ENCODE results near the gene SORCS2.

SORCS2 gene

DNA sequence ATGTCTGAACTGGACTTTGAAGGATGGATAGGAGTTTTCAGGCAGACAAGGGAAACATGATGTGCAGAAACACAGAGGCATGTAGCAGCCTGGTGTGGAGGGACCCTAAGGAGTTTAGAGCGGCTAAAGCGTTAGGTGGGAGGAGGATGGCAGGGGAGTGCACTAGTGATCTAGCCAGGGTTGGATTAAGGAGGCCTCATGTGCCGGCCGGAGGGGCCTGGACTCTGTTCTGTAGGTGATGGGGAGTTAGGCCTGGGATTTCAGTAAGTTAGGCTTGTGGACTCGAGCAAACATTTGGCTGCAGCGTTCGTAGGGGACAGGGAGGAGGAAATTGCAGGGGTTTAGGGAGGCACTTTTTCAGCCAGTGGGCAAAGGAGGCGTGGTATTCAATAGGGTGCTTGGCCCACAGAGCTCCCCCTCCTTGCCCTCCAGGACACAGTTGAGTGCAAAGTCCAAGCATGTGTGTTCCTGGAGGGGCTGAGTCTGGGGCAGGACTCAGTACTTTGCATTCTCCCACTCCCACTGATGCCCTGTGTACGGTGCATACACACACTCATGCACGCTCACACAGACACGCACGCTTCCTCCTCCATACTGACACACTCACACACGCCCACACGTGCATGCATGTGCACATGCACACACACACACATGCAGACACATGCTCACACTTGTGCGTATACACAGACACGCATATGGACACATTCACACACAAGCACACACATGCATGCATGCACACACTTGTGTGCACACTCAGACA, 223.8 kb downstream of the SORCS2 start:
- DNase-seq (ENCODE audit: low read depth): no peak

GRCh38 chr4:7416745-7417432, 224.6 kb downstream of the SORCS2 start:
- DNase-seq (ENCODE audit: low read depth): no peak

- no peak for DNase-seq (ENCODE audit: low read depth)
These were observed 225.3 kb downstream of the SORCS2 start for GRCh38 chr4:7417639-7418038.

DNA sequence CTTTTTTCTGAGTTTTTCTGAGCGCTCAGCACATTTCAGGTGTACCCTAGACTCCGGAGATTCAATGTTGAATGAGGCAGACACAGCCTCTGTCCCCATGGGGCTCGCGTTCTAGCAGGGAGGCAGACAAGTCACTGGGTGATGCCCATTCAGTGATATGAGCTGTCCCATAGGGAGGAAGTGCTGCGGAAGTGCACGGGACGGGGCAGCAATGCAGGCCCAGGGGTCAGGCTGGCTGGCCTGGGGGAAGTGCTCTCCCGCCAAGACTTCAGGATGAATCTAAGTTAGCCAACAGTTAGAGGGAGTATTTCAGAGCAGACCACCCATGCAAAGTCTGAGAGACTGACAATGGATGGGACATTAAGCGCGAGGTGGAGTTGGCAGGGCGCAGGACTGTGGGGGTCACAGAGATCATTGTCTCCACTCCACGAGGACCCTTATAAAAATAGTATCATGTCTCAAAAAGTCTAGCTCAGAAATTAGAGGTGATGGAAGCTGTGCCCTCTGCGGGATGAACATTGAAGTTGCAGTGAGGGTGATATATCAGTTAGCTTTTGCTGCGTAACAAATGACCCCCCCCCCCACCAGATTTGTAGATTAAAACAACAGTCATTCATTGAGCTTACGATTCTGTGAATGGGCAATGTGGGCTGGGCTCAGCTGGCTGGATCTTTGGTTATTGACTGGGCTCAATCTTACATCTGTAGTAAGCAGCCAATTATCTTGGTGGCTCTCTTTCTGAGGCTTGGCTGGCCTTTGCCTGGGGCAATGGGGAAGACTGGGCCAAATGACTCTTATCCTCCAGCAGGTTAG, 226.0 kb downstream of the SORCS2 start:
- no peak for DNase-seq (ENCODE audit: low read depth)

DNA sequence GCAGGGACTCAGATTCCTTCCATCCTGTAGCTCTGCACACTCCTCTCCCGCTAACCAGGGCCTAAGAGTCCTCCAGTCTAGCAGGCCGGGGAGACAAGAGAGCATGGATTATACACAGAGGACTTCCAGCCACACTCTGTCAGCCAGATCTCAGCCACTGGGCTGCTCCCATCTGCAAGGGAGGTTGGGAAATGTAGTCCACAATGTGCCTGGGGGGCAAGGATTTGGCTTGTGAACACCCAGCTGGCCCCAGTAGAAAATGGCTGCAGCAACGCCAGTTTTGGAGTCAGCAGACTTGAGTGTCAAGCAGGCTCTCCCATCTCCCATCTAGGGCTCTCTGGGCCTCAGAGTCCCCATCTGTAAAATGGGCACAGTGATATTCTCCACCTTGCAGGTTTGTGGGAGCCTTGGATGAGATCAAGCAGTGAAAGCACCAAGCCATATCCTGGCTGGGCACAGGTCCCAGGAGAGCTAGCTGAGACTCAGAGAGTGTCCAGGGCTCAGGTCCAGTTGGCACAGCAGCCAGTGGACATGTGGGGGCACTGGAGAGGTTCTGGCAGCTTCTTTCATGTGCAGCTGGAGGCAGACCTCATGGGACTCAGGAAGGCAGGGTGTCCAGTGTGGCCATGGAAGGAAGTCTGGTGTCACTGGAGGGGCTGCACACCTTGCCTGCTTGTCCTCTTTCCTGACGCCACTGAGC, 227.8 kb downstream of the SORCS2 start:
- no peak for DNase-seq (ENCODE audit: low read depth)

GRCh38 chr4:7420661-7421040, 228.3 kb downstream of the SORCS2 start:
- no peak for DNase-seq (ENCODE audit: low read depth)

- DNase-seq (ENCODE audit: low read depth): no peak
These were observed 229.2 kb downstream of the SORCS2 start for GRCh38 chr4:7421356-7422150.

DNA sequence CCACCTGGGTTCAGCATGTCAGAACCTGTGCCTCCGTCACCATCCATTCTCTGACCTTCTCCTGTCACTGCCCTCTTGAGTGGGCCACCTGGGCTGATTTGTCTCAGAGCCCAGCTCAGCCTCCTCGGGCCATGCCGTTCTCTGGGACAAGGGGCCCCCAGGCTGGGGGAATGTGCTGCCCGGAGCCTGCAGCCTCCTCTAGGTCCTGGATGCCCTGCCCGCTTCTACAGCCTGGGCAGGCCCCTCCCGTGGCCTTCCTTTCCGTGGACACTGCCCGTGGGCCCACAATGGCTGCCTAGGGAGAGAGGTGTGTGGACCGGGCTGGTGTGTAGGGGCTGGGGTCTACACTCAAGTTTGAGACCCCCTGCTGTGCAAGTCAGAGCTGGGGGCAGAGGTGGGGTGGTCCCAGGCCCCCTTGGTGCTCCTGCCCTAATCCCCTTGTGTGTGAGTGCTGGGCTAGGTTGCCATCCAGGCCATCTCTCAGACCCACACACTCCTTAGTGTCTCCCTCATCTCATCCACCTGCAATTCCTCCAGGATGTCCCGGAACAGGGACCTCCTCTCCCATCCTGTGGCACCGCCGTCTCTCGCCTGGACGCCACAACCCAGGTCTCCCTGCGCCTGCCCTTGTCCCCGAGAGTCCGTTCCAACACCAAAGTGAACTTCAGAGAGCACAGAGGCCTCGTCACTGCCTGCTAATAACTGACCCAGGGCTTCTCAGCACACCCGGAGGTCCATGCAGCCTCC, 230.0 kb downstream of the SORCS2 start:
- no peak for DNase-seq (ENCODE audit: low read depth)

DNA sequence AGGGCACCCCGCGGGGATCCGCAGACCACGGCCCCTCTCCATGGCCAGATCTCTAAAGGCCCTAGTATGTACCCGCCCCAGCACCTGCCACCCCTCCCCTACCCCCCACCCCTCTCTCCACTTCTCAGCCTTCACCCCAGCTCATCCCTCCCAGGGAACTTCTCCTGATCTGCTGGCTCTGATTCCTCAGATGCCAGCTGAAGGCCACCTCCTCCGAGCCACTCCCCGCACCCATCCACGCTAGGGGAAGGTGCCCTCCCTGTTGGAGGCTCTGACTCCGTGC, 230.5 kb downstream of the SORCS2 start:
- no peak for DNase-seq (ENCODE audit: low read depth)

DNA sequence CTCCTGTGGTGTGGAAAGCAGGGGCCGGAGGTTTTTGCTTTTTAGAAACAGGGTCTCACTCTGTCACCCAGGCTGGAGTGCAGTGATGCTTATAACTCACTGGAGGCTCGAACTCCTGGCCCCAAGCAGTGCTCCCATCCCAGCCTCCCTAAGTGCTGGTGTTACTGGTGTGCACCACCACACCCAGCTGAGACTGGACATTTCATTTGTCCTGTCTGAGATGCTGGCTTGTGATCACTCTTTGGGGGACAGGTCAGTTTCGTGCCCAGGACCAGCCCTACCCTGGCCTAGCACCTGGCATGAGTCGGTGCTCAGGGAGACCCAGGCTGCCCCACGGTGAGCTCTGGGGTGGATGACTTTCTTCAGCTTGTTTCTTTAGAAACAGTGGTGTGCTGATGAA, 231.1 kb downstream of the SORCS2 start:
- no peak for DNase-seq (ENCODE audit: low read depth)

- DNase-seq (ENCODE audit: low read depth): no peak
These were observed 231.6 kb downstream of the SORCS2 start for GRCh38 chr4:7423801-7424552.

GRCh38 chr4:7424553-7425111, 232.3 kb downstream of the SORCS2 start:
- no peak for DNase-seq (ENCODE audit: low read depth)

- DNase-seq (ENCODE audit: low read depth): no peak
These were observed 232.8 kb downstream of the SORCS2 start for GRCh38 chr4:7425124-7425523.

GRCh38 chr4:7425591-7426468, 233.5 kb downstream of the SORCS2 start:
- no peak for DNase-seq (ENCODE audit: low read depth)

DNA sequence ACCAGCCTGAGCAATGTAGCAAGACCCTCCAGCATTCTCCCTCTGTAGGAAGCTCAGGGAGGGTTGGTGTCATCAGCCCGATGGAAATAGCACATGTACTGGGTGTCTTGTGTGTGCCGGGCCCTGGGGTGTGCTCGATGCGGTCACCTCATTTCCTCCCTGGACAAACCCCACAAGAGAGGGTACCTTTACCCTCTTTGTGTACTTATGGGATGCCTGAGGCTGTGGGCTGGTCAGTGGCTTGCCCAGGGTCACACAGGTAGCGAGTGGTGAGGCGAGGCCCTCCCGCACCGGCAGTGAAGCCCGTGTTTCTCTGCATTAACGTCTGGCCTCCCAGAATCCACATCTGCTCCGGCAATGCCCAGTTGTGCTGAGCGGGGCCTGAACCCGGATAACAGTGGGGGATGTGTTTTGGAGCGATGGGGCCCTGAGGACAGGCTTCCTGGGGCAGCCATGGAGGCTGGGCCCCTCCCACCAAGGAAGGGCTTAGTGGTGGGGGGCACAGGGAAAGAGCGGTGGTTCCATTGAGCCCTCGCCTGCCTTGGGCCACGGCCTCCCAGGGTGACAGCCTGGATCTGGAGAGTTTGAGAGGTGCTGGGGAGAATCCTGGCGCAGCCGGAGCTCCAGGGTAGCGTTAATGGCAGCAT, 234.3 kb downstream of the SORCS2 start:
- no peak for DNase-seq (ENCODE audit: low read depth)

DNA sequence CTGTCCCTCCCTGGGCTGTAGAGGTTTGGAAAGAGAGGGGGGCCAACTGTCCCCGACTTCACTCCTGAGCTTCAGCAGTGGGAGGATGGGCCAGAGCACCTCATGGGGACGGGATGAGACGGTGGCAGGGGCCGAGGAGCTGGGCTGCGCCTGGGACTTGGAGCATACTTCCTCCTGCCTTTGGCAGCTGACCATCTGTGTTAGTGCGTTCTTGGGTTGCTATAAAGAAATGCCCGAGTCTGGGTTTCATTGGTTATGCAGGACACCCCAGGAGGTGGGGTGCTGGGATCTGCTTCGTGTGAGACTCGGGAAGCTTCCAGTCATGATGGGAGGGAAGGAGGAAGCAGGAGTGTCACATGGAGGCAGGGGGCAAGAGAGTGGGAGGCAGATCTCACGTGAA, 235.0 kb downstream of the SORCS2 start:
- DNase-seq (ENCODE audit: low read depth): no peak

DNA sequence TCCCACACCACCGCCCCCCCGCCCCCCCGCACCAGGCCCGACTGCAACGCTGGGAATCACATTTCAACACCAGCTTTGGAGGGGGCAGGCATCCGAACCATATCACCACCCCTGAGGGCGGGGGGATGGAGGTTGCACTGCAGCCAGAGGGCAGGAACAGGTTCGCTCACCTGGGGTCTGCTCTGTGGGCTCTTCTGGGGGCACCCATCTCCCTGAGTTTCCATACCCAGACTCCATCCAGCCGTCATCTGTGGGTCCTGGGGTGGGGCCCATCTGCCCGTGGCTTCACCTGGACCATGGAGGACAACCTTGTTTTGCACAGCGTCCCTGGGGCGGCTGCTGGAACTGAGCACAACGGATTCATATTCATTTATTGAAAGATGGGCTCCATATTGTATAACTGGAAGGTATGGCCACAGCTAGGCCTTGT, 235.5 kb downstream of the SORCS2 start:
- DNase-seq (ENCODE audit: low read depth): no peak
